Measurements from ENCODE around the gene SLC31A1.

- TF ChIP-seq, protein P1, sequence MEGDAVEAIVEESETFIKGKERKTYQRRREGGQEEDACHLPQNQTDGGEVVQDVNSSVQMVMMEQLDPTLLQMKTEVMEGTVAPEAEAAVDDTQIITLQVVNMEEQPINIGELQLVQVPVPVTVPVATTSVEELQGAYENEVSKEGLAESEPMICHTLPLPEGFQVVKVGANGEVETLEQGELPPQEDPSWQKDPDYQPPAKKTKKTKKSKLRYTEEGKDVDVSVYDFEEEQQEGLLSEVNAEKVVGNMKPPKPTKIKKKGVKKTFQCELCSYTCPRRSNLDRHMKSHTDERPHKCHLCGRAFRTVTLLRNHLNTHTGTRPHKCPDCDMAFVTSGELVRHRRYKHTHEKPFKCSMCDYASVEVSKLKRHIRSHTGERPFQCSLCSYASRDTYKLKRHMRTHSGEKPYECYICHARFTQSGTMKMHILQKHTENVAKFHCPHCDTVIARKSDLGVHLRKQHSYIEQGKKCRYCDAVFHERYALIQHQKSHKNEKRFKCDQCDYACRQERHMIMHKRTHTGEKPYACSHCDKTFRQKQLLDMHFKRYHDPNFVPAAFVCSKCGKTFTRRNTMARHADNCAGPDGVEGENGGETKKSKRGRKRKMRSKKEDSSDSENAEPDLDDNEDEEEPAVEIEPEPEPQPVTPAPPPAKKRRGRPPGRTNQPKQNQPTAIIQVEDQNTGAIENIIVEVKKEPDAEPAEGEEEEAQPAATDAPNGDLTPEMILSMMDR (IDR thresholded peaks at IDR 0.05) = no peak
- TF ChIP-seq EZH2 (IDR thresholded peaks at IDR 0.05; ENCODE audit: borderline replicate concordance, insufficient read depth, low read depth, low read length, poor library complexity, severe bottlenecking) = no peak
These were observed 86.1 kb downstream of the SLC31A1 start for GRCh38 chr9:113307396-113307975.

Measured in B cell (primary cell).